Memory B cell (primary cell): ENCODE results near the gene PHPT1.
"Not testable (repeated sequence)": the region's sequence is repeated elsewhere in the genome, so short reads cannot be mapped to it uniquely, and the experiment has no call there.

Experiments
- ATAC-seq: fragments of 150-1000 bp; cut with Tn5 transposase; 2 replicates; pipeline ENCODE4 v1.10.0; 2021; ENCODE audit warnings: low read depth, mild to moderate bottlenecking, moderate library complexity
- DNase-seq, 2 donors: peaks; one replicate each; pipeline ENCODE4 v3.0.0; 2022; ENCODE audit warnings: low spot score in 2 of 2
- H3K27ac Mint-ChIP-seq: one replicate; pipeline ENCODE4 v1.8.0; 2022; ENCODE audit warnings: mild to moderate bottlenecking, moderate library complexity, mixed read lengths
- H3K27me3 Mint-ChIP-seq: one replicate; pipeline ENCODE4 v1.8.0; 2022; ENCODE audit warnings: mixed read lengths
- H3K36me3 Mint-ChIP-seq: one replicate; pipeline ENCODE4 v1.8.0; 2022; ENCODE audit warnings: mild to moderate bottlenecking, mixed read lengths
- H3K4me1 Mint-ChIP-seq: one replicate; pipeline ENCODE4 v1.8.0; 2022; ENCODE audit warnings: mixed read lengths
- H3K4me3 Mint-ChIP-seq: one replicate; pipeline ENCODE4 v1.8.0; 2022; ENCODE audit warnings: mild to moderate bottlenecking, moderate library complexity, mixed read lengths
- H3K9me3 Mint-ChIP-seq: one replicate; pipeline ENCODE4 v1.8.0; 2022; ENCODE audit warnings: mixed read lengths

Gene PHPT1

GRCh38 chr9:136863623-136864273 is 14.5 kb downstream of the PHPT1 start:
- DNase-seq (no peak), ATAC-seq (no peak)
- Mint-ChIP-seq H3K9me3 (no peaks in the 10 kb centered on the region), H3K36me3 (peaks cover 8% of the 10 kb centered on the region), H3K27ac (no peak overlapping the region), H3K4me3 (no peak overlapping the region), H3K4me1 (peaks cover 12% of the 10 kb centered on the region), H3K27me3 (no peaks in the 10 kb centered on the region)

- Mint-ChIP-seq H3K27ac (peak overlapping the region; percentile 92), H3K4me3 (peak overlapping the region; percentile 97), H3K4me1 (peaks cover 12% of the 10 kb centered on the region), H3K27me3 (no peaks in the 10 kb centered on the region), H3K9me3 (no peaks in the 10 kb centered on the region), H3K36me3 (peaks cover 8% of the 10 kb centered on the region)
- no peak for DNase-seq
- no peak for ATAC-seq
Measured at GRCh38 chr9:136865041-136865767, 16.0 kb downstream of the PHPT1 start.

GRCh38 chr9:136865768-136866103 is 16.5 kb downstream of the PHPT1 start:
- peak; percentile 3 for ATAC-seq
- Mint-ChIP-seq H3K27ac (peak overlapping the region; percentile 92), H3K36me3 (peaks cover 8% of the 10 kb centered on the region), H3K9me3 (no peaks in the 10 kb centered on the region), H3K4me1 (peaks cover 12% of the 10 kb centered on the region), H3K4me3 (peak overlapping the region; percentile 97), H3K27me3 (no peaks in the 10 kb centered on the region)
- no peak for DNase-seq

GRCh38 chr9:136866898-136867421 is 17.8 kb downstream of the PHPT1 start:
- not testable (repeated sequence) for H3K9me3 Mint-ChIP-seq, ATAC-seq, H3K36me3 Mint-ChIP-seq, H3K27ac Mint-ChIP-seq, DNase-seq, H3K27me3 Mint-ChIP-seq
- Mint-ChIP-seq H3K4me1 (peaks cover 12% of the 10 kb centered on the region), H3K4me3 (peak overlapping the region; percentile 77)

GRCh38 chr9:136867480-136867879 is 18.3 kb downstream of the PHPT1 start:
- H3K4me3 Mint-ChIP-seq, result peak overlapping the region; percentile 21
- no peak for ATAC-seq
- H3K27ac Mint-ChIP-seq, result no peak overlapping the region

GRCh38 chr9:136867917-136868316 is 18.7 kb downstream of the PHPT1 start:
- Mint-ChIP-seq H3K4me1 (peaks cover 10% of the 10 kb centered on the region), H3K4me3 (no peak overlapping the region), H3K36me3 (peaks cover 5% of the 10 kb centered on the region), H3K27me3 (no peaks in the 10 kb centered on the region), H3K27ac (no peak overlapping the region), H3K9me3 (no peaks in the 10 kb centered on the region)
- no peak for DNase-seq
- ATAC-seq, result no peak

More at GRCh38 chr9:136867480-136867879, 18.3 kb downstream of the PHPT1 start:
- Mint-ChIP-seq H3K9me3 (no peaks in the 10 kb centered on the region), H3K4me1 (peaks cover 10% of the 10 kb centered on the region), H3K27me3 (no peaks in the 10 kb centered on the region), H3K36me3 (peaks cover 5% of the 10 kb centered on the region)
- no peak for DNase-seq

- DNase-seq, result no peak
Measured at GRCh38 chr9:136868644-136869043, 19.4 kb downstream of the PHPT1 start.

GRCh38 chr9:136869611-136870010 is 20.4 kb downstream of the PHPT1 start:
- not testable (repeated sequence) for DNase-seq, H3K4me3 Mint-ChIP-seq

More at GRCh38 chr9:136868644-136869043, 19.4 kb downstream of the PHPT1 start:
- H3K36me3 Mint-ChIP-seq, result peaks cover 2% of the 10 kb centered on the region
- peaks cover 10% of the 10 kb centered on the region for H3K4me1 Mint-ChIP-seq
- H3K9me3 Mint-ChIP-seq, result no peaks in the 10 kb centered on the region
- no peak overlapping the region for H3K27ac Mint-ChIP-seq
- peak overlapping the region; percentile 46 for H3K4me3 Mint-ChIP-seq
- H3K27me3 Mint-ChIP-seq, result no peaks in the 10 kb centered on the region
- ATAC-seq, result no peak

GRCh38 chr9:136875155-136875554 is 25.9 kb downstream of the PHPT1 start:
- ATAC-seq (no peak), DNase-seq (no peak)
- Mint-ChIP-seq H3K4me3 (no peak overlapping the region), H3K36me3 (no peaks in the 10 kb centered on the region), H3K27me3 (no peaks in the 10 kb centered on the region), H3K9me3 (no peaks in the 10 kb centered on the region), H3K4me1 (no peaks in the 10 kb centered on the region), H3K27ac (no peak overlapping the region)

More at GRCh38 chr9:136869611-136870010, 20.4 kb downstream of the PHPT1 start:
- not testable (repeated sequence) for H3K36me3 Mint-ChIP-seq, H3K27me3 Mint-ChIP-seq, H3K4me1 Mint-ChIP-seq, H3K27ac Mint-ChIP-seq, ATAC-seq, H3K9me3 Mint-ChIP-seq

- no peak for ATAC-seq
- no peak overlapping the region for H3K27ac Mint-ChIP-seq
- H3K4me3 Mint-ChIP-seq, result no peak overlapping the region
- peaks cover 3% of the 10 kb centered on the region for H3K4me1 Mint-ChIP-seq
- H3K36me3 Mint-ChIP-seq, result no peaks in the 10 kb centered on the region
- H3K9me3 Mint-ChIP-seq, result no peaks in the 10 kb centered on the region
- no peaks in the 10 kb centered on the region for H3K27me3 Mint-ChIP-seq
- DNase-seq, result no peak
Measured at GRCh38 chr9:136876476-136876875, 27.3 kb downstream of the PHPT1 start.

GRCh38 chr9:136880651-136881050 is 31.4 kb downstream of the PHPT1 start:
- H3K4me1 Mint-ChIP-seq, result peaks cover 12% of the 10 kb centered on the region
- H3K36me3 Mint-ChIP-seq, result no peaks in the 10 kb centered on the region
- H3K27me3 Mint-ChIP-seq, result no peaks in the 10 kb centered on the region
- DNase-seq, result no peak
- H3K4me3 Mint-ChIP-seq, result no peak overlapping the region
- no peaks in the 10 kb centered on the region for H3K9me3 Mint-ChIP-seq
- H3K27ac Mint-ChIP-seq, result no peak overlapping the region
- no peak for ATAC-seq

GRCh38 chr9:136881691-136882108 is 32.5 kb downstream of the PHPT1 start:
- no peaks in the 10 kb centered on the region for H3K9me3 Mint-ChIP-seq
- no peak for ATAC-seq
- no peak for DNase-seq
- H3K36me3 Mint-ChIP-seq, result no peaks in the 10 kb centered on the region
- peak overlapping the region; percentile 86 for H3K4me3 Mint-ChIP-seq
- no peaks in the 10 kb centered on the region for H3K27me3 Mint-ChIP-seq
- peak overlapping the region; percentile 90 for H3K27ac Mint-ChIP-seq
- H3K4me1 Mint-ChIP-seq, result peaks cover 12% of the 10 kb centered on the region

GRCh38 chr9:136882109-136882946 is 33.1 kb downstream of the PHPT1 start:
- peak; percentile 46 for ATAC-seq
- peaks cover 17% of the 10 kb centered on the region for H3K4me1 Mint-ChIP-seq

GRCh38 chr9:136882947-136883283 is 33.7 kb downstream of the PHPT1 start:
- Mint-ChIP-seq H3K4me1 (peaks cover 18% of the 10 kb centered on the region), H3K27ac (peak overlapping the region; percentile 90), H3K4me3 (peak overlapping the region; percentile 86)
- not testable (repeated sequence) for DNase-seq, ATAC-seq, H3K36me3 Mint-ChIP-seq, H3K27me3 Mint-ChIP-seq, H3K9me3 Mint-ChIP-seq

More at GRCh38 chr9:136882109-136882946, 33.1 kb downstream of the PHPT1 start:
- Mint-ChIP-seq H3K27me3 (no peaks in the 10 kb centered on the region), H3K27ac (peak overlapping the region; percentile 90), H3K36me3 (no peaks in the 10 kb centered on the region), H3K9me3 (no peaks in the 10 kb centered on the region), H3K4me3 (peak overlapping the region; percentile 86)
- peak; percentile 61 to 64 for DNase-seq
